OCI-LY1 (cell line): ENCODE measurements around the gene HTN1.
"Not testable (repeated sequence)": the region's sequence is repeated elsewhere in the genome, so short reads cannot be mapped to it uniquely, and the experiment has no call there.

ENCODE experiments used
- H2AFZ ChIP-seq: fragments of 200-600 bp; sonication (generic), shearing (Covaris generic); 2 replicates; pipeline ENCODE4 v1.6.0; 2014; ENCODE audit warnings: antibody characterized with exemption, mild to moderate bottlenecking, low read length
- H3F3A ChIP-seq: fragments of 200-600 bp; sonication (generic), shearing (Covaris generic); 2 replicates; pipeline ENCODE4 v1.6.0; 2014; ENCODE audit warnings: mild to moderate bottlenecking, antibody characterized with exemption, low read length, moderate library complexity; ENCODE audit not compliant: insufficient read depth
- H3K27ac ChIP-seq: fragments of 200-600 bp; sonication (generic); 2 replicates; pipeline ENCODE4 v1.5.1; 2014; ENCODE audit warnings: low read length, mixed run types, mild to moderate bottlenecking, low read depth; ENCODE audit not compliant: poor library complexity, severe bottlenecking
- H3K27me3 ChIP-seq: fragments of 200-600 bp; sonication (generic); 2 replicates; pipeline ENCODE4 v1.6.0; 2014; ENCODE audit warnings: antibody characterized with exemption, mild to moderate bottlenecking, low read length, moderate library complexity; ENCODE audit not compliant: insufficient read depth
- H3K36me3 ChIP-seq: fragments of 200-600 bp; sonication (generic); 2 replicates; pipeline ENCODE4 v1.6.1; 2014; ENCODE audit warnings: mild to moderate bottlenecking, antibody characterized with exemption, low read length, moderate library complexity, mixed read lengths; ENCODE audit not compliant: insufficient read depth
- H3K4me1 ChIP-seq: fragments of 200-600 bp; sonication (generic); 2 replicates; pipeline ENCODE4 v1.5.1; 2014; ENCODE audit warnings: mild to moderate bottlenecking, low read length, moderate library complexity; ENCODE audit not compliant: insufficient read depth, severe bottlenecking
- H3K4me2 ChIP-seq: fragments of 200-600 bp; sonication (generic), shearing (Covaris generic); 2 replicates; pipeline ENCODE4 v1.6.1; 2014; ENCODE audit warnings: low read length
- H3K4me3 ChIP-seq: fragments of 200-600 bp; sonication (generic); 2 replicates; pipeline ENCODE4 v1.5.1; 2014; ENCODE audit warnings: low read length, low read depth, mild to moderate bottlenecking, mixed read lengths; ENCODE audit not compliant: poor library complexity, severe bottlenecking
- H3K79me2 ChIP-seq: fragments of 200-600 bp; shearing (Covaris generic); 2 replicates; pipeline ENCODE4 v1.6.1; 2016; ENCODE audit warnings: mixed run types, low read length, mixed read lengths; ENCODE audit not compliant: insufficient read depth
- H3K9ac ChIP-seq: fragments of 200-600 bp; sonication (generic), shearing (Covaris generic); 2 replicates; pipeline ENCODE4 v1.6.1; 2014; ENCODE audit warnings: mild to moderate bottlenecking, low read length, mixed read lengths
- H3K9me2 ChIP-seq: fragments of 200-600 bp; sonication (generic), shearing (Covaris generic); 2 replicates; pipeline ENCODE4 v1.6.1; 2014; ENCODE audit warnings: low read depth, mild to moderate bottlenecking, low read length, mixed read lengths
- H3K9me3 ChIP-seq: fragments of 200-600 bp; shearing (Covaris generic); 2 replicates; pipeline ENCODE4 v1.6.1; 2014; ENCODE audit warnings: low read length, mixed read lengths
- H4K20me1 ChIP-seq: fragments of 200-600 bp; sonication (generic), shearing (Covaris generic); 2 replicates; pipeline ENCODE4 v1.6.0; 2016; ENCODE audit warnings: mild to moderate bottlenecking, low read length; ENCODE audit not compliant: insufficient read depth
- CTCF ChIP-seq: fragments of 200-600 bp; sonication (generic), shearing (Covaris generic); IDR thresholded peaks from 2 replicates; pipeline ENCODE4 v1.5.1; 2017; ENCODE audit warnings: mild to moderate bottlenecking, antibody characterized with exemption, low read length, moderate library complexity, mixed read lengths
- EZH2 ChIP-seq: fragments of 200-600 bp; sonication (generic), shearing (Covaris generic); IDR thresholded peaks from 2 replicates; pipeline ENCODE4 v1.8.0; 2017; ENCODE audit warnings: borderline replicate concordance, mixed run types, mild to moderate bottlenecking, antibody characterized with exemption, low read length, moderate library complexity, mixed read lengths

HTN1 gene

GRCh38 chr4:70023218-70023617 is 27.0 kb upstream of the HTN1 start:
- Histone ChIP-seq H2AFZ (no peak overlapping the region), H3K27ac (no peak overlapping the region), H3K4me1 (no peaks in the 10 kb centered on the region), H3K4me3 (no peak overlapping the region), H3K79me2 (no peaks in the 10 kb centered on the region), H3F3A (no peaks in the 10 kb centered on the region), H4K20me1 (no peaks in the 10 kb centered on the region), H3K27me3 (no peaks in the 10 kb centered on the region), H3K9me3 (no peaks in the 10 kb centered on the region), H3K9me2 (no peaks in the 10 kb centered on the region), H3K4me2 (no peak overlapping the region), H3K9ac (no peak overlapping the region), H3K36me3 (no peaks in the 10 kb centered on the region)
- no peak for TF ChIP-seq CTCF
- TF ChIP-seq EZH2, result no peak

GRCh38 chr4:70027011-70027410 is 23.2 kb upstream of the HTN1 start:
- Histone ChIP-seq H3K27me3 (no peaks in the 10 kb centered on the region), H4K20me1 (no peaks in the 10 kb centered on the region), H3K4me1 (no peaks in the 10 kb centered on the region), H3K9ac (no peak overlapping the region), H3K4me2 (no peak overlapping the region), H3K36me3 (no peaks in the 10 kb centered on the region), H3F3A (no peaks in the 10 kb centered on the region), H3K4me3 (no peak overlapping the region), H3K79me2 (no peaks in the 10 kb centered on the region), H2AFZ (no peak overlapping the region), H3K9me2 (no peaks in the 10 kb centered on the region), H3K9me3 (no peaks in the 10 kb centered on the region), H3K27ac (no peak overlapping the region)
- TF ChIP-seq EZH2, result no peak
- no peak for TF ChIP-seq CTCF

GRCh38 chr4:70028159-70028558 is 22.1 kb upstream of the HTN1 start, which contains the start of gene HTN3:
TSS of gene HTN3 (plus strand) at chr4:70028459. CDS start at chr4:70030741, 2,282 bp downstream.
- H3K4me3 ChIP-seq, H3K4me2 ChIP-seq, H3K36me3 ChIP-seq, H3K9me3 ChIP-seq, H3F3A ChIP-seq, H3K9ac ChIP-seq, H2AFZ ChIP-seq, H4K20me1 ChIP-seq, H3K27ac ChIP-seq, H3K4me1 ChIP-seq, H3K79me2 ChIP-seq, H3K9me2 ChIP-seq, H3K27me3 ChIP-seq: not testable (repeated sequence)

- H2AFZ ChIP-seq, H3K27me3 ChIP-seq, H4K20me1 ChIP-seq, H3K27ac ChIP-seq, H3K9ac ChIP-seq, H3F3A ChIP-seq, H3K9me3 ChIP-seq, H3K79me2 ChIP-seq, H3K9me2 ChIP-seq, H3K4me2 ChIP-seq, H3K4me3 ChIP-seq, H3K4me1 ChIP-seq, H3K36me3 ChIP-seq: not testable (repeated sequence)
Measured at GRCh38 chr4:70037559-70037958, 12.7 kb upstream of the HTN1 start.

GRCh38 chr4:70039928-70040327 is 10.3 kb upstream of the HTN1 start:
- H3K4me1 ChIP-seq, H3K9ac ChIP-seq, H2AFZ ChIP-seq, H3K27me3 ChIP-seq, H3K4me2 ChIP-seq, H3K27ac ChIP-seq, H3K9me2 ChIP-seq, H3K36me3 ChIP-seq, H4K20me1 ChIP-seq, H3F3A ChIP-seq, H3K9me3 ChIP-seq, H3K79me2 ChIP-seq, H3K4me3 ChIP-seq: not testable (repeated sequence)
